ENCODE measurements around the gene BICD2. TPM values are rescaled to one million over a fixed set of nuclear protein-coding genes. Genes with fewer than 3 reads are reported as not detected.
A peak's percentile ranks its signal among the peaks of the same experiment; 100 is the strongest.

The BICD2 gene
- total RNA-seq, 1 donor from 2014 or later = 48.2 TPM

GRCh38 chr9:92717201-92718085 lies 47.2 kb downstream of the BICD2 start:
- no peak overlapping the region for H3K4me3 ChIP-seq (ENCODE audit: insufficient read depth, low read depth, low read length)
- Mint-ChIP-seq H3K36me3 (ENCODE audit: low read depth, unreplicated experiment) (peaks cover 15% of the 10 kb centered on the region), H3K4me1 (ENCODE audit: low read depth, unreplicated experiment) (peaks cover 6% of the 10 kb centered on the region), H3K27me3 (ENCODE audit: low read depth, unreplicated experiment) (no peaks in the 10 kb centered on the region), H3K27ac (ENCODE audit: unreplicated experiment) (no peak overlapping the region), H3K4me3 (ENCODE audit: unreplicated experiment) (no peak overlapping the region), H3K9me3 (ENCODE audit: unreplicated experiment) (no peaks in the 10 kb centered on the region)
- DNase-seq (ENCODE audit: low read depth) (no peak), FAIRE-seq (no peak)
- H3K4me1 ChIP-seq (ENCODE audit: insufficient read depth, low read length) = no peaks in the 10 kb centered on the region
- no peak overlapping the region for H2AFZ ChIP-seq (ENCODE audit: low read depth, low read length)
- no peak overlapping the region for H3K4me2 ChIP-seq (ENCODE audit: low read length)
- peaks cover 31% of the 10 kb centered on the region for H3K36me3 ChIP-seq (ENCODE audit: insufficient read depth, low read length)
- peaks cover 4% of the 10 kb centered on the region for H3K79me2 ChIP-seq (ENCODE audit: insufficient read depth, low read length)
- peaks cover 48% of the 10 kb centered on the region for H4K20me1 ChIP-seq (ENCODE audit: insufficient read depth, low read length)
- H3K27me3 ChIP-seq (ENCODE audit: insufficient read depth, low read length) = no peaks in the 10 kb centered on the region
- TF ChIP-seq CTCF (IDR thresholded peaks at IDR 0.05; ENCODE audit: insufficient read depth, low read depth, low read length) (no peak), EZH2 (IDR thresholded peaks at IDR 0.05; ENCODE audit: insufficient read depth, low read length) (no peak)
- no peaks in the 10 kb centered on the region for H3K9me3 ChIP-seq (ENCODE audit: insufficient read depth, low read depth, low read length)
- H3K27ac ChIP-seq (ENCODE audit: low read depth, low read length) = no peak overlapping the region
- H3K9ac ChIP-seq (ENCODE audit: low read length) = no peak overlapping the region

- Histone ChIP-seq H3K27ac (ENCODE audit: low read depth, low read length) (no peak overlapping the region), H3K79me2 (ENCODE audit: insufficient read depth, low read length) (no peaks in the 10 kb centered on the region), H3K4me2 (ENCODE audit: low read length) (no peak overlapping the region), H3K36me3 (ENCODE audit: insufficient read depth, low read length) (peaks cover 30% of the 10 kb centered on the region), H3K9me3 (ENCODE audit: insufficient read depth, low read depth, low read length) (no peaks in the 10 kb centered on the region), H3K27me3 (ENCODE audit: insufficient read depth, low read length) (no peaks in the 10 kb centered on the region), H3K9ac (ENCODE audit: low read length) (no peak overlapping the region), H2AFZ (ENCODE audit: low read depth, low read length) (no peak overlapping the region), H3K4me3 (ENCODE audit: insufficient read depth, low read depth, low read length) (no peak overlapping the region), H4K20me1 (ENCODE audit: insufficient read depth, low read length) (peaks cover 47% of the 10 kb centered on the region), H3K4me1 (ENCODE audit: insufficient read depth, low read length) (no peaks in the 10 kb centered on the region)
- Mint-ChIP-seq H3K27me3 (ENCODE audit: low read depth, unreplicated experiment) (no peaks in the 10 kb centered on the region), H3K36me3 (ENCODE audit: low read depth, unreplicated experiment) (peaks cover 20% of the 10 kb centered on the region), H3K4me1 (ENCODE audit: low read depth, unreplicated experiment) (peaks cover 6% of the 10 kb centered on the region), H3K9me3 (ENCODE audit: unreplicated experiment) (no peaks in the 10 kb centered on the region), H3K4me3 (ENCODE audit: unreplicated experiment) (no peak overlapping the region), H3K27ac (ENCODE audit: unreplicated experiment) (no peak overlapping the region)
- DNase-seq (ENCODE audit: low read depth) (no peak), FAIRE-seq (no peak)
- TF ChIP-seq CTCF (IDR thresholded peaks at IDR 0.05; ENCODE audit: insufficient read depth, low read depth, low read length) (peak; percentile 71), EZH2 (IDR thresholded peaks at IDR 0.05; ENCODE audit: insufficient read depth, low read length) (no peak)
These were observed 48.1 kb downstream of the BICD2 start for GRCh38 chr9:92716557-92716956.
